Keratinocyte (primary cell): ENCODE measurements around the gene UFD1.

ENCODE experiments used
- CTCF ChIP-seq, 3 experiments: IDR thresholded peaks in 1 of 3; conservative IDR thresholded peaks in 1 of 3; optimal IDR thresholded peaks in 1 of 3; 2 replicates in 2 of 3; 3 replicates in 1 of 3; pipeline versions ENCODE3 to v1.5.1; 2011; ENCODE audit warnings: low read length in 3 of 3, mild to moderate bottlenecking in 3 of 3, moderate library complexity in 2 of 3, control low read depth in 1 of 3, inconsistent platforms in 1 of 3; ENCODE audit not compliant: insufficient read depth in 2 of 3; ENCODE audit errors: extremely low read depth in 1 of 3
- EZH2 ChIP-seq: IDR thresholded peaks from one replicate; pipeline ENCODE4 v1.6.1; 2012; ENCODE audit warnings: inconsistent platforms, mild to moderate bottlenecking, low read length, moderate library complexity

GRCh38 chr22:19516378-19517170 is 37.6 kb upstream of the UFD1 start:
- TF ChIP-seq CTCF (optimal IDR thresholded peaks at IDR 0.05 in 1 of 3, IDR thresholded peaks at IDR 0.05 in 1 of 3, conservative IDR thresholded peaks at IDR 0.05 in 1 of 3; ENCODE audit: extremely low read depth in 1 of 3, insufficient read depth in 2 of 3, low read length in 3 of 3) (no peak), EZH2 (no peak)
